Esophagus muscularis mucosa (tissue), 4 donors: ENCODE measurements around the gene MAP4K4. TPM values are rescaled to one million over a fixed set of nuclear protein-coding genes. Genes with fewer than 3 reads are reported as not detected.

Experiments used
- DNase-seq: peaks from one replicate; pipeline ENCODE4 v3.0.0-alpha.2; 2017; ENCODE audit errors: extremely low spot score
- H3K27ac ChIP-seq, 4 donors: fragments of 200-600 bp; sonication (generic); replicated peaks in 1 of 4; 1 replicate in 3 of 4; 2 replicates in 1 of 4; pipeline ENCODE4 v1.5.1; 2016 to 2019; ENCODE audit warnings: mild to moderate bottlenecking in 1 of 4
- H3K27me3 ChIP-seq, 4 donors: fragments of 200-600 bp; sonication (generic); one replicate each; pipeline versions ENCODE4 v1.5.1 to v1.6.0; 2016 to 2019
- H3K36me3 ChIP-seq, 4 donors: fragments of 200-600 bp; sonication (generic); one replicate each; pipeline ENCODE4 v1.5.1; 2016 to 2019
- H3K4me1 ChIP-seq, 4 donors: fragments of 200-600 bp; sonication (generic); one replicate each; pipeline ENCODE4 v1.5.1; 2016 to 2019
- H3K4me3 ChIP-seq, 4 donors: fragments of 200-600 bp; sonication (generic); 1 replicate in 2 of 4; 2 replicates in 2 of 4; pipeline ENCODE4 v1.5.1; 2016 to 2019; ENCODE audit warnings: mild to moderate bottlenecking in 4 of 4, moderate library complexity in 1 of 4
- H3K9me3 ChIP-seq, 4 donors: fragments of 200-600 bp; sonication (generic); 1 replicate in 3 of 4; 2 replicates in 1 of 4; pipeline ENCODE4 v1.5.1; 2016 to 2019
- CTCF ChIP-seq, 3 experiments: fragments of 200-600 bp in 2 of 3; fragments of 450-650 bp in 1 of 3; sonication (generic) in 2 of 3; IDR thresholded peaks; one replicate each; pipeline ENCODE4 v1.5.1; 2017 to 2019; ENCODE audit warnings: antibody characterized with exemption in 3 of 3, mild to moderate bottlenecking in 2 of 3, moderate library complexity in 1 of 3
- EP300 ChIP-seq: sonication (generic); formaldehyde crosslinking; IDR thresholded peaks from one replicate; pipeline ENCODE4 v1.6.1; 2017; ENCODE audit warnings: antibody characterized with exemption
- POLR2A ChIP-seq: fragments of 450-650 bp; IDR thresholded peaks from one replicate; pipeline ENCODE4 v1.6.1; 2017; ENCODE audit warnings: antibody characterized with exemption, moderate library complexity, mild to moderate bottlenecking, low read depth
- POLR2AphosphoS5 ChIP-seq, 2 donors: sonication (generic); formaldehyde crosslinking; IDR thresholded peaks; one replicate each; pipeline ENCODE4 v1.6.1; 2017; ENCODE audit warnings: antibody characterized with exemption in 2 of 2
- WGBS: methylation state at CpG from one replicate; pipeline ENCODE4 v1.1.5; 2018; 5-methylcytosine and 5-hydroxymethylcytosine counted together
- intact Hi-C: fragments of 100-400 bp; cut with DNase I; formaldehyde crosslinking; loops from one replicate; pipeline ENCODE4 v1.15.1; 2023
- total RNA-seq, 4 donors: library from RNA; depleted of rRNA; stranded (reverse); fragments of >200 nt; gene quantifications; one replicate each; pipeline versions ENCODE4 v1.1.0 to v1.2.1, GENCODE V29; 2016

Gene MAP4K4
- total RNA-seq, 4 donors from 2014 or later: 37.8 to 59.0 (median 51.7) TPM

GRCh38 chr2:101893681-101894381, 196.3 kb downstream of the MAP4K4 start:
- TF ChIP-seq CTCF (IDR thresholded peaks at IDR 0.05): no peak
- TF ChIP-seq POLR2A: no peak
- no peak for TF ChIP-seq EP300
- TF ChIP-seq POLR2AphosphoS5 (IDR thresholded peaks at IDR 0.05): no peak
- peaks cover 20 to 54% (median 39%) of the 10 kb centered on the region in 4 donors for H3K36me3 ChIP-seq
- H3K4me1 ChIP-seq: no peaks in the 10 kb centered on the region
- no peak for DNase-seq
- H3K27me3 ChIP-seq: no peaks in the 10 kb centered on the region
- 76% methylated on average over 9 of the region's 9 CpGs for WGBS
- no peak overlapping the region for H3K27ac ChIP-seq
- no peaks in the 10 kb centered on the region for H3K9me3 ChIP-seq
- H3K4me3 ChIP-seq: no peak overlapping the region
- intact Hi-C loops: no loop called here

GRCh38 chr2:101895039-101895438, 197.5 kb downstream of the MAP4K4 start:
- H3K36me3 ChIP-seq: peaks cover 20 to 42% (median 29%) of the 10 kb centered on the region in 4 donors
- intact Hi-C loops: no loop called here

GRCh38 chr2:101895819-101896322, 198.4 kb downstream of the MAP4K4 start:
- no peaks in the 10 kb centered on the region for H3K4me1 ChIP-seq
- H3K9me3 ChIP-seq: peaks cover 0 to 5% (median 0%) of the 10 kb centered on the region in 4 donors
- H3K27me3 ChIP-seq: no peaks in the 10 kb centered on the region
- H3K36me3 ChIP-seq: peaks cover 18 to 36% (median 23%) of the 10 kb centered on the region in 4 donors
- 95% methylated on average over 1 of the region's 2 CpGs for WGBS
- no peak for DNase-seq
- H3K27ac ChIP-seq: no peak overlapping the region
- intact Hi-C loops: no loop called here
- TF ChIP-seq POLR2A: no peak
- no peak for TF ChIP-seq CTCF (IDR thresholded peaks at IDR 0.05)
- no peak for TF ChIP-seq EP300
- no peak for TF ChIP-seq POLR2AphosphoS5 (IDR thresholded peaks at IDR 0.05)
- no peak overlapping the region for H3K4me3 ChIP-seq

More at GRCh38 chr2:101895039-101895438, 197.5 kb downstream of the MAP4K4 start:
- Histone ChIP-seq H3K4me1 (no peaks in the 10 kb centered on the region), H3K27ac (no peak overlapping the region), H3K9me3 (no peaks in the 10 kb centered on the region), H3K4me3 (no peak overlapping the region), H3K27me3 (no peaks in the 10 kb centered on the region)
- 92% methylated on average over 7 of the region's 7 CpGs for WGBS
- TF ChIP-seq CTCF (IDR thresholded peaks at IDR 0.05) (no peak), POLR2AphosphoS5 (IDR thresholded peaks at IDR 0.05) (no peak), EP300 (no peak), POLR2A (no peak)
- DNase-seq: no peak

GRCh38 chr2:101897301-101897700, 199.8 kb downstream of the MAP4K4 start:
- no peaks in the 10 kb centered on the region for H3K4me1 ChIP-seq
- WGBS: 67% methylated on average over 1 of the region's 1 CpG
- TF ChIP-seq EP300 (no peak), POLR2A (no peak), CTCF (IDR thresholded peaks at IDR 0.05) (no peak), POLR2AphosphoS5 (IDR thresholded peaks at IDR 0.05) (no peak)
- no peaks in the 10 kb centered on the region for H3K27me3 ChIP-seq
- intact Hi-C loops: no loop called here
- no peak overlapping the region for H3K4me3 ChIP-seq
- H3K9me3 ChIP-seq: peaks cover 0 to 12% (median 3%) of the 10 kb centered on the region in 4 donors
- H3K27ac ChIP-seq: no peak overlapping the region
- peaks cover 11 to 22% (median 13%) of the 10 kb centered on the region in 4 donors for H3K36me3 ChIP-seq
- no peak for DNase-seq
